Central memory CD8-positive, alpha-beta T cell (primary cell): ENCODE results near the gene IQCF2.
A peak's percentile ranks its signal among the peaks of the same experiment; 100 is the strongest.
"Not testable (repeated sequence)": the region's sequence is repeated elsewhere in the genome, so short reads cannot be mapped to it uniquely, and the experiment has no call there.

Experiments
- ATAC-seq: fragments of 150-1000 bp; cut with Tn5 transposase; replicated peaks from 2 replicates; pipeline ENCODE4 v1.10.0; 2022; ENCODE audit warnings: mild to moderate bottlenecking, moderate FRiP score, moderate number of reproducible peaks; ENCODE audit not compliant: poor library complexity, severe bottlenecking; ENCODE audit errors: extremely low read depth
- DNase-seq, 2 donors: peaks; one replicate each; pipeline ENCODE4 v3.0.0; 2021; ENCODE audit warnings: low spot score in 2 of 2
- H3K27ac Mint-ChIP-seq: one replicate; pipeline ENCODE4 v1.8.0; 2022; ENCODE audit warnings: low read depth, mild to moderate bottlenecking, moderate library complexity, mixed read lengths
- H3K27me3 Mint-ChIP-seq: one replicate; pipeline ENCODE4 v1.8.0; 2022; ENCODE audit warnings: mixed read lengths
- H3K36me3 Mint-ChIP-seq: one replicate; pipeline ENCODE4 v1.8.0; 2022; ENCODE audit warnings: mild to moderate bottlenecking, moderate library complexity, mixed read lengths; ENCODE audit not compliant: insufficient read depth
- H3K4me1 Mint-ChIP-seq: one replicate; pipeline ENCODE4 v1.8.0; 2022; ENCODE audit warnings: mixed read lengths
- H3K4me3 Mint-ChIP-seq: one replicate; pipeline ENCODE4 v1.8.0; 2022; ENCODE audit warnings: mild to moderate bottlenecking, moderate library complexity, mixed read lengths
- H3K9me3 Mint-ChIP-seq: one replicate; pipeline ENCODE4 v1.8.0; 2022; ENCODE audit warnings: mixed read lengths

IQCF2 gene

GRCh38 chr3:51845129-51845528, 16.3 kb upstream of the IQCF2 start:
- no peak for ATAC-seq
- H3K27me3 Mint-ChIP-seq, result peaks cover 66% of the 10 kb centered on the region
- no peaks in the 10 kb centered on the region for H3K4me1 Mint-ChIP-seq
- H3K27ac Mint-ChIP-seq, result no peak overlapping the region
- peaks cover 13% of the 10 kb centered on the region for H3K9me3 Mint-ChIP-seq
- DNase-seq, result no peak
- peaks cover 2% of the 10 kb centered on the region for H3K36me3 Mint-ChIP-seq
- no peak overlapping the region for H3K4me3 Mint-ChIP-seq

- peaks cover 28% of the 10 kb centered on the region for H3K27me3 Mint-ChIP-seq
- H3K4me1 Mint-ChIP-seq, H3K9me3 Mint-ChIP-seq, DNase-seq, H3K4me3 Mint-ChIP-seq, ATAC-seq, H3K27ac Mint-ChIP-seq, H3K36me3 Mint-ChIP-seq: not testable (repeated sequence)
Observed at GRCh38 chr3:51855411-51855810, 6.0 kb upstream of the IQCF2 start.

GRCh38 chr3:51862886-51863285, 1.5 kb downstream of the IQCF2 start:
- H3K27ac Mint-ChIP-seq, result no peak overlapping the region
- ATAC-seq, result no peak
- no peaks in the 10 kb centered on the region for H3K36me3 Mint-ChIP-seq
- H3K4me1 Mint-ChIP-seq, result no peaks in the 10 kb centered on the region
- no peak for DNase-seq
- no peaks in the 10 kb centered on the region for H3K9me3 Mint-ChIP-seq
- H3K4me3 Mint-ChIP-seq, result no peak overlapping the region
- H3K27me3 Mint-ChIP-seq, result peaks cover 15% of the 10 kb centered on the region

- H3K9me3 Mint-ChIP-seq, H3K4me1 Mint-ChIP-seq, H3K36me3 Mint-ChIP-seq, ATAC-seq, DNase-seq, H3K4me3 Mint-ChIP-seq, H3K27ac Mint-ChIP-seq: not testable (repeated sequence)
- H3K27me3 Mint-ChIP-seq, result peaks cover 50% of the 10 kb centered on the region
Observed at GRCh38 chr3:51868896-51869295, 7.5 kb downstream of the IQCF2 start.

GRCh38 chr3:51869304-51869703, 7.9 kb downstream of the IQCF2 start:
- Mint-ChIP-seq H3K36me3 (no peaks in the 10 kb centered on the region), H3K9me3 (no peaks in the 10 kb centered on the region), H3K27ac (no peak overlapping the region), H3K27me3 (peaks cover 50% of the 10 kb centered on the region), H3K4me1 (no peaks in the 10 kb centered on the region), H3K4me3 (no peak overlapping the region)
- ATAC-seq (no peak), DNase-seq (no peak)

- peaks cover 56% of the 10 kb centered on the region for H3K27me3 Mint-ChIP-seq
- no peak overlapping the region for H3K4me3 Mint-ChIP-seq
- DNase-seq, result no peak
- no peak for ATAC-seq
- peaks cover 10% of the 10 kb centered on the region for H3K4me1 Mint-ChIP-seq
- no peaks in the 10 kb centered on the region for H3K9me3 Mint-ChIP-seq
- no peaks in the 10 kb centered on the region for H3K36me3 Mint-ChIP-seq
- H3K27ac Mint-ChIP-seq, result no peak overlapping the region
Observed at GRCh38 chr3:51873253-51873766, 11.9 kb downstream of the IQCF2 start.

- no peaks in the 10 kb centered on the region for H3K36me3 Mint-ChIP-seq
- ATAC-seq (no peak), DNase-seq (no peak)
- H3K27ac Mint-ChIP-seq, result no peak overlapping the region
- H3K4me1 Mint-ChIP-seq, result peaks cover 10% of the 10 kb centered on the region
- peaks cover 56% of the 10 kb centered on the region for H3K27me3 Mint-ChIP-seq
- no peaks in the 10 kb centered on the region for H3K9me3 Mint-ChIP-seq
- no peak overlapping the region for H3K4me3 Mint-ChIP-seq
Observed at GRCh38 chr3:51873876-51874275, 12.5 kb downstream of the IQCF2 start.

- H3K27ac Mint-ChIP-seq, result peak overlapping the region; percentile 9
- ATAC-seq, result no peak
- peaks cover 10% of the 10 kb centered on the region for H3K4me1 Mint-ChIP-seq
- no peaks in the 10 kb centered on the region for H3K36me3 Mint-ChIP-seq
- H3K4me3 Mint-ChIP-seq, result no peak overlapping the region
- no peak for DNase-seq
- peaks cover 56% of the 10 kb centered on the region for H3K27me3 Mint-ChIP-seq
- no peaks in the 10 kb centered on the region for H3K9me3 Mint-ChIP-seq
Observed at GRCh38 chr3:51874411-51874810, 13.0 kb downstream of the IQCF2 start.

GRCh38 chr3:51874889-51875288, 13.5 kb downstream of the IQCF2 start:
- peaks cover 10% of the 10 kb centered on the region for H3K4me1 Mint-ChIP-seq
- DNase-seq (no peak), ATAC-seq (no peak)
- peaks cover 53% of the 10 kb centered on the region for H3K27me3 Mint-ChIP-seq
- no peak overlapping the region for H3K4me3 Mint-ChIP-seq
- H3K9me3 Mint-ChIP-seq, result no peaks in the 10 kb centered on the region
- no peaks in the 10 kb centered on the region for H3K36me3 Mint-ChIP-seq
- H3K27ac Mint-ChIP-seq, result peak overlapping the region; percentile 9

- no peak for DNase-seq
- Mint-ChIP-seq H3K27me3 (peaks cover 53% of the 10 kb centered on the region), H3K27ac (peak within 1 kb of the TSS; percentile 9), H3K9me3 (no peaks in the 10 kb centered on the region), H3K4me1 (peaks cover 10% of the 10 kb centered on the region), H3K4me3 (no peak within 1 kb of the TSS), H3K36me3 (no peaks in the 10 kb centered on the region)
- ATAC-seq, result no peak
Observed at GRCh38 chr3:51875501-51875900, 14.1 kb downstream of the IQCF2 start, which contains the start of gene IQCF5. Gene IQCF5, minus strand, starts transcription at chr3:51875601. Its CDS starts 70 bp downstream, at chr3:51875531.

GRCh38 chr3:51876186-51876585, 14.8 kb downstream of the IQCF2 start:
- Mint-ChIP-seq H3K36me3 (no peaks in the 10 kb centered on the region), H3K27ac (no peak overlapping the region), H3K27me3 (peaks cover 48% of the 10 kb centered on the region), H3K9me3 (no peaks in the 10 kb centered on the region), H3K4me1 (peaks cover 10% of the 10 kb centered on the region), H3K4me3 (no peak overlapping the region)
- ATAC-seq, result no peak
- DNase-seq, result no peak

GRCh38 chr3:51879937-51880336, 18.5 kb downstream of the IQCF2 start:
- peaks cover 4% of the 10 kb centered on the region for H3K4me1 Mint-ChIP-seq
- ATAC-seq, result no peak
- H3K36me3 Mint-ChIP-seq, result no peaks in the 10 kb centered on the region

GRCh38 chr3:51886447-51886846, 25.0 kb downstream of the IQCF2 start:
- Mint-ChIP-seq H3K27me3 (peaks cover 36% of the 10 kb centered on the region), H3K9me3 (no peaks in the 10 kb centered on the region), H3K4me1 (no peaks in the 10 kb centered on the region), H3K36me3 (no peaks in the 10 kb centered on the region), H3K4me3 (no peak overlapping the region), H3K27ac (no peak overlapping the region)
- DNase-seq (no peak), ATAC-seq (no peak)

More at GRCh38 chr3:51879937-51880336, 18.5 kb downstream of the IQCF2 start:
- Mint-ChIP-seq H3K27ac (no peak overlapping the region), H3K9me3 (no peaks in the 10 kb centered on the region), H3K4me3 (no peak overlapping the region), H3K27me3 (peaks cover 51% of the 10 kb centered on the region)
- DNase-seq, result no peak
